HG03575 (cell line): ENCODE data around the gene HNRNPR.
A peak's percentile ranks its signal among the peaks of the same experiment; 100 is the strongest.
"Not testable (repeated sequence)": the region's sequence is repeated elsewhere in the genome, so short reads cannot be mapped to it uniquely, and the experiment has no call there.

Source experiments
- ATAC-seq: cut with Tn5 transposase; IDR thresholded peaks from one replicate; pipeline ENCODE4 v1.9.1; 2021; ENCODE audit not compliant: unreplicated experiment, insufficient number of reproducible peaks, low FRiP score; ENCODE audit errors: extremely low read depth

HNRNPR gene

GRCh38 chr1:23344111-23344986 lies at the start of gene HNRNPR:
TSS of gene HNRNPR (minus strand) at chr1:23344284. CDS start at chr1:23341008, 3,276 bp downstream.
- ATAC-seq = peak; percentile 41

DNA sequence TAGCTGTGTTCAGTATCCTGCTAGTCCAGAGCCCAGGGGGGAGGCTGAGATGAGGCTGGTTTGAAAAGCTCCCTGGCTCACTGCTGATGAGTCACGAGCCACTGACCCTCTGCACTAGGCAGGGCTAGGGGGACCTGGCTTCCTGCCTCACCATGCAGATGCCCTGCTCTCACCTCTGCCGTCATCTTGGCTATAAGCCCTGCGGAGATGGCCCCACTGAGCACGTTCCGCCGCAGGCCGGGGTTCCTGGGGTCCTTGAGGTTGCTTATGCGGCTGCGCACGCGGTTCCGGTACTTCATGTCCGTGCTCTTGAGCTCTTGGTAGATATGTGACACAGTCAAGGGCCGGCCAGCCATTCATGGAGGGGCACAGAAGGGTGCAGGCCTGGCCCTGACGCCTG lies 49.6 kb upstream of the HNRNPR start:
- no peak for ATAC-seq

DNA sequence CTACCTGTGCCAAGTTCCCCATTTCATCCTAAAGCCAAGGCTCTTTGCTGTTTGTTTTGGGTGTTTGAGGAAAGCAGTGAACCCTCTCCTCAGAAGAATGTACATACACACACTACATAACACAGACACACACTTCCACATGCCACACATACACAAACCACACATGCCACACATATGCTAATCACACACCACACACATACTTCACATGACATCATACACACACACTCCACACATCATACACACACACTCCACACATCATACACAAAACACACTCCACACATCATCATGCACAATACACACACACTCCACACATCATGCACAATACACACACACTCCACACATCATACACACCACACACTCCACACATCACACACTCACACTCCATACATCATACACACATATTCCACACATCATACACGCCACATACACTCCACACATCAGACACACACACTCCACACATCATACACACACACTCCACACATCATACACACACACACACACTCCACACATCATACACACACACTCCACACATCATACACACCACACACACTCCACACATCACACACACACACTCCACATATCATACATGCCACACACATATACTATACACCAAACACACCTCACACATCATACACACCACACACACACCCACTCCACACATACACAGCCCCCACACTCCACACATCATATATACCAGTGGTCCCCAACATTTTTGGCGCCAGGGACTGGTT lies 48.2 kb upstream of the HNRNPR start:
- no peak for ATAC-seq

DNA sequence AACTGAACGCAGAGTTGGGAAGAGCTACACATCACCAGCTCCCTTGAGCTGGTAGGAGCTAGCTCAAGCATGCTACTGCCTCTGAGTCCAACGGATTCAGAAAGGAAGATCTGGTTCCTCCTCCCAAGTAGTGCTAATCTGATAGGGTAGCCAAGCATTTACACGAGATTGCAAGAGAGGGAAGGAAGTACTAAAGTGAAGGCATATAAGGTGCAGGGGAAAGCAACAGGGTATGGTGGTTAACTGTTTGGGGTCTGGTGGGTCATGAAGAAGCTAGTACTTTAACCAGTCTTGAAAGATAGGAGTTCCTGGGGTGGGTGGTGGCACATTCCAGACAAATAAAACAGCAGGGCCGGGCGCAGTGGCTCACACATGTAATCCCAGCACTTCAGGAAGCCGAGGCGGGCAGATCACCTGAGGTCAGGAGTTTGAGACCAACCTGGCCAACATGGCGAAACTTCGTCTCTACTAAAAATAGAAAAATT lies 45.8 kb upstream of the HNRNPR start:
- ATAC-seq = no peak

DNA sequence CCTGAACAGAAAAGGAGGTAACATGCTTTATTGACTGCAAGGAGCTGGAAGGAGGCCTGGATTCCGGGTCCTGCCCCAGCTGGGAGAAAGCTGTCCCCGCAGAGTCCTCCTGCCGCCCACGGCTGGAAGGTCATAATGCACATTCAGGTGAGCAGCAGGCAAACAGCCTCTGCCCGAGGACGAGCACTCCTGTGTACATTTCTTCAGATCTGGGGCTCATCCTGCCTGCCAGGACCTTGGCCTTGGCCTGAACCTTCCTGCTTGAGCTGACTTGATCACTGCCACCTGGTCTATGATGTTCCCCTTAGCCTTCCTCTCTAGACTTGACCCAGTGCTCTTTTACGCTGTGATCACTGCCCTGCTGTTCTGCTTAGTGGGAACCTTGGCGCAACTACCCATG lies 43.4 kb upstream of the HNRNPR start:
- no peak for ATAC-seq

- no peak for ATAC-seq
Observed at GRCh38 chr1:23385119-23385621, 41.1 kb upstream of the HNRNPR start.

GRCh38 chr1:23384312-23385058 lies 40.4 kb upstream of the HNRNPR start:
- ATAC-seq = no peak

DNA sequence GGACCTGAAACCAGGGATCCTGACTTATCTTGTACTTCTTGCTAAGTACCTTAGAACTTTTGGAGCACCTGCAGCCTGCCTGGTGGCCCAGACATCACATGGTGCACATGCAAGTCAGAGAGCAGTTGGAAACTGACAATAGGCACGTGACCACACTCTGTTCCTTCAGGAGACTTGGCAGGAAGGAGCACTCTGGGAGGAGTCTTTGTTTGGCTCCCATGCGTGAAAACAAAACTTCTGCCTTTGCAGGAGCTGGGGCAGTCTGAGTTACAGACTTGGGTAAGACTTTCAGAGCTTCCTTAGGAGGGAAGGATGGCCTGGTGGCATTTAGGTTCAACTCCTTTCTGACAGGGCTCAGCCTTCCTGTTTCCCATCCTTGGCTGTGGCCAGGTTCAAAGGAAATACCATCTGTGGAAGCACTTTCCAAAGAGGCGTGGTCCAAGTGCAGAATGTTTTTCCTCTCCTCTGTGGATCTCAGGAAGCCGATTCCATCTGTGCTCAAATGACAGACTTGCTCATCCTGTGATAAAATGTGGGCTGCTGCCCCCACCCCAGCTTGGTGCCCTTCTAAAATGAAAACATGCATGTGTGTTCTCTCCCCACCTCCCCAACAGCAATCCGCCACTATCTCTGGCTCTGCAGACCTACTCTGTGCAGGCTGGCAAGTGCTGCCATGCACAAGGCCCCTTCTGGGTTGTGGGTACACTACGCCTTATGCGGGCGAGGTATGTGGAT lies 39.7 kb upstream of the HNRNPR start:
- ATAC-seq = no peak

GRCh38 chr1:23381233-23381885 lies 37.3 kb upstream of the HNRNPR start:
- no peak for ATAC-seq

GRCh38 chr1:23380719-23381118 lies 36.6 kb upstream of the HNRNPR start:
- ATAC-seq = no peak

- ATAC-seq = not testable (repeated sequence)
Observed at GRCh38 chr1:23380236-23380635, 36.2 kb upstream of the HNRNPR start.

GRCh38 chr1:23376890-23377811 lies 33.1 kb upstream of the HNRNPR start:
- ATAC-seq = no peak

DNA sequence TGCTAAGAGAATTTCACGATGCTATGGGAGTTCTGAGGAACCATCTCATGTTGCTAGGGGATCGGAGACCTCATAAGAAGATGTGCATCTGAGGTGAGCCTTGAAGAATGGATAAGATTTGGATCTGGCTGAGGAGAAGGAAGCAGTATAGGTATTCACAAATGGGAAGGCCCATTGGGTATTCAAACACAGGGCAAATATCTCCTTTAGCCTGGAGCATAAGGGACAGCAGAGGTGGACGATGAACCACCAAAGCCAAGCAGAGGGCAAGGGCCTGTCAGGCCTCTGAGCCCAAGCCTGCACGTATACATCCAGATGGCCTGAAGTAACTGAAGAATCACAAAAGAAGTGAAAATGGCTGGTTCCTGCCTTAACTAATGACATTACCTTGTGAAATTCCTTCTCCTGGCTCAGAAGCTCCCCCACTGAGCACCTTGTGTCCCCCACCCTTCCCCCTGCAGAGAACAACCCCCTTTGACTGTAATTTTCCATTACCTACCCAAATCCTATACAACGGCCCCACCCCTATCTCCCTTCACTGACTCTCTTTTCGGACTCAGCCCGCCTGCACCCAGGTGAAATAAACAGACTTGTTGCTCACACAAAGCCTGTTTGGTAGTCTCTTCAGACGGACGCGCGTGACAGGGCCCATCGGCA lies 30.1 kb upstream of the HNRNPR start:
- not testable (repeated sequence) for ATAC-seq

DNA sequence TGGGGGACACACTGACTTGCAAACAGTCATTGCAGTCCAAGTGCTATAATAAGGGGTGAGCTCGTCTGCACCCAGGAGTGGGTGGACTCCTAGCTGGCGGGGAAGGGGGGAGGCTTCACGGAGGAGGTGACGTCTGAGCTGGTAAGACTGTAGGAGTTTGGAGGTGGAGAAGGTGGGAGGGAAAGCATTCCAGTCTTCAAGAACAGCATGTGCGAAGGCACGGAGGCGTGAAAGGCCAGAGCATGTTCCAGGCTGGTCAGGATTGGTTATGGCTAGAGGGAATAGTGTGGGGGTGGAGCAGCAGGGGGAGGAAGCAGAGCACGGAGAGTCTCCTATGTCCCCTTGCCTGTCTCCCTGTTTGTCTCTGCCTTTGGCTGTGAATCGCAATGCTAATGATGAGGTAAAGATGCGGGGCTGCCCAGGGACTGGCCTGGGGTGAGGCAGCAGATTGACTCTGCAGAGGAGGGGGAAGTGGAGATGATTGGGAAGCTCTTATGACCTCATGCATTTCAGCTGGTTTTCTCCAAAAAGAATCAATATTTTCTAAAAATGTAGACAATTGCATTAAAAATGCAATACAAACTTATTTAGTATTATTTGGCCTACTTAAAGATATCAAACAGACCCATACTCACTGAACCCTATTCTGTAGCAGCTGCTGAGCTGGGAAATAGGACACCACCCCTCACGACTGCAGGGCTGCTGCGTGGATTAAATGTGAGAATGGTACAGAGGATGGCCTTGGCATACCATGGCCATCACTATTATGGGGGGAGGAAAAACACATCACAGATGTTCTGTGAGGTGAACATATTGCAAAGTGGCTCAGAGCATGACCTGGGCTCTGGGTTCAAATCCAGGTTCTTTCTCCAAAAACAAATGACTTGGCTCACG lies 28.1 kb upstream of the HNRNPR start:
- no peak for ATAC-seq

DNA sequence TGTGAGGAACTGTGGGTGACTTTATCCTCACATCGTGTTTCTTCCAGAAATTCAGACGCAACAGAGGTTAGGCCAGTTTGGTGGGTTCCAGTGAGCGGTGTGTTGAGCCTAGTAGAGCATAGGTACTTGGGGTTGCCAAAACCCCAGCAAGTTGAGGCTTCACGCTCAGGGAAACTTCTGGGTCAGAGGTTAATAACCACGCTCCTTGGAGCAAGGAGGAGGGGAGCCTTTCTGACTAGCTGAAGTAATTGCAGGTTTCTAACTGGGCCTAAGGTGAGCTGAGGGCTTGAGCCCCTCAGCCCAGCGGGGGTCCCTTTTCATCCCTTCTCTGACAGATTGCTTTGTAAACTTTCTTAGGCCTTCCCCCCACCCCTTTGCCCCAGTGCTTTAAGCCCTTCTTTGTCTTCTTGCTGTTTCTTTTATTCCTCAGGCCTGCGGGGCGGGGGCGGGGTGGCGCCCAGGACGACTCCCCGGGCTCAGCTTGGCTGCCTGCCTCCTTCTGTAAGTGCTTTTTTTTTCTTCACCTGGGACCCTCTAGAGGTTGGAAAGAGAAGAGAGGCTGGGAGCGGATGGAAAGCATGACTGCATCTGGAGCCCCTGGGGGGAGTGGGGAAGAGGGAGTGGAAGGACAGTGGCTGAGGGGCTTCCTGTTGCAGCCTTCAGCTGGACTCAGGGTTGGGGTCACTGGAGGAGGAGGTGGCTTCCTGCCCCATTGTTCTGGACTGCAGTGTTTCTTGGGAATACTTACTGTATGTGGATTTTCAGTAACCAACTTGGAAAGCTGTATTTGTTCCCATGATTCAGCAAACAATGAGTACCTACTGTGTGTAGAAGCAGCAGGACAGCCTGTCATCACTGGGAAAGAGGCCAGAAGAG lies 26.9 kb upstream of the HNRNPR start:
- no peak for ATAC-seq
